SK-N-SH (cell line): ENCODE results near the gene MGAT5.

Source experiments
- CTCF ChIP-seq: fragments of 200-600 bp; sonication (generic); IDR thresholded peaks from 2 replicates; pipeline ENCODE4 v1.6.1; 2017; ENCODE audit warnings: antibody characterized with exemption, mild to moderate bottlenecking, moderate library complexity
- EP300 ChIP-seq, 2 experiments: IDR thresholded peaks; 2 replicates each; pipeline versions ENCODE4 v1.4.0 to v1.6.1; 2012; ENCODE audit warnings: borderline replicate concordance in 1 of 2, low read depth in 1 of 2, low read length in 1 of 2
- FOXJ3 ChIP-seq: sonication (generic); formaldehyde crosslinking; IDR thresholded peaks from 2 replicates; pipeline ENCODE4 v1.5.1; 2020; ENCODE audit warnings: mild to moderate bottlenecking, missing genetic modification reagents
- RXRA ChIP-seq: IDR thresholded peaks from 2 replicates; pipeline ENCODE4 v1.4.0; 2012; ENCODE audit warnings: low read depth, mild to moderate bottlenecking, borderline replicate concordance
- USF2 ChIP-seq: fragments of 150-350 bp; IDR thresholded peaks from 2 replicates; pipeline ENCODE4 v1.6.1; 2017; ENCODE audit warnings: antibody characterized with exemption, low read length, low read depth, borderline replicate concordance

GRCh38 chr2:134377730-134378129 lies 123.9 kb downstream of the MGAT5 start:
- TF ChIP-seq RXRA = no peak
- TF ChIP-seq CTCF = no peak
- no peak for TF ChIP-seq FOXJ3 (CRISPR knock-in tag)
- TF ChIP-seq USF2 = no peak
- no peak for TF ChIP-seq EP300 (IDR thresholded peaks at IDR 0.05; ENCODE audit: borderline replicate concordance in 1 of 2, low read depth in 1 of 2, low read length in 1 of 2)
